ENCODE data around the gene NFIC. TPM values are rescaled to one million over a fixed set of nuclear protein-coding genes. Genes with fewer than 3 reads are reported as not detected.

NFIC gene
- total RNA-seq, 1 donor from 2014 or later, result 142 TPM

DNA sequence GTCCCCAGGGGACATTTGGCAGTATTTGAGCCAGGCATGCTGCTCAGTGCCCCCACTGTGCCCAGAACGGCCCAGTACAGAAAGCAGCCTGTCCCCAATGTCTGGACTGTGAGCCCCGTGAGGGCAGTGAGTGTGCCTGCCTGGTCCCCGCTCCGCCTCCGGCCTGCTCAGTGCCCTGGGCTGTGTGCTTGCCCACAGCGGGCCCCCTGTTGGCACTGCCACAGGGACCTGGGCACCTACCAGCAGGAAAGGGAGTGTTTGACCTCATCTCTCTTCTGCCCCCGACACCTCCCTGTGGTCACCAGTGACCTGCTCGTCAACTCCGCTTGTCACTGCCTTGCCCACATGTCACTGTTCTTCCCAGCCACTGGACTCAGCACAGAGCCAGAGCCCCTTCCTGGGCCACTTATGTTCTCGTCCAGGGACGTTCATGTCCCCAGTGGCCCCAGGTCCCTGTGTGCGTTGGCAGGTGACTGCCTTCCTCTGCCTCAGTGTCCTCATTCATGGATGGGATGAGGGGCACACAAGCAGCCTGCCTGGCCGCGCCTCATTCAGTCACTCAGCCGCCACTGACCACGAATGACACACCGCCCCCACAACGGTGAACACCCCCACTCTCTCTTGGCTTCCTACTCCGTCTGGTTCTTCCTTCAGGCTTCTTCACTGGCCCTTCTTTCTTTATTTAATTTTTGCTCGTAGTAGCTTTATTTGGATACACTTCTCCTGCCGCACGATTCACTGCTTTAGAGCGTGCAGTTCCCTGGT is 142.6 kb downstream of the NFIC start:
- Histone ChIP-seq H3K27me3 (no peaks in the 10 kb centered on the region), H3K36me3 (peaks cover 0 to 4% of the 10 kb centered on the region in 2 donors), H3K27ac (no peak overlapping the region), H3K4me3 (no peak overlapping the region), H3K4me1 (peaks cover 74% of the 10 kb centered on the region), H3K9me3 (no peaks in the 10 kb centered on the region)
- TF ChIP-seq POLR2A (IDR thresholded peaks at IDR 0.05) (no peak), POLR2AphosphoS5 (IDR thresholded peaks at IDR 0.05; ENCODE audit: insufficient read depth in 1 of 2, low read depth in 1 of 2) (no peak)
- TF ChIP-seq, protein P1, sequence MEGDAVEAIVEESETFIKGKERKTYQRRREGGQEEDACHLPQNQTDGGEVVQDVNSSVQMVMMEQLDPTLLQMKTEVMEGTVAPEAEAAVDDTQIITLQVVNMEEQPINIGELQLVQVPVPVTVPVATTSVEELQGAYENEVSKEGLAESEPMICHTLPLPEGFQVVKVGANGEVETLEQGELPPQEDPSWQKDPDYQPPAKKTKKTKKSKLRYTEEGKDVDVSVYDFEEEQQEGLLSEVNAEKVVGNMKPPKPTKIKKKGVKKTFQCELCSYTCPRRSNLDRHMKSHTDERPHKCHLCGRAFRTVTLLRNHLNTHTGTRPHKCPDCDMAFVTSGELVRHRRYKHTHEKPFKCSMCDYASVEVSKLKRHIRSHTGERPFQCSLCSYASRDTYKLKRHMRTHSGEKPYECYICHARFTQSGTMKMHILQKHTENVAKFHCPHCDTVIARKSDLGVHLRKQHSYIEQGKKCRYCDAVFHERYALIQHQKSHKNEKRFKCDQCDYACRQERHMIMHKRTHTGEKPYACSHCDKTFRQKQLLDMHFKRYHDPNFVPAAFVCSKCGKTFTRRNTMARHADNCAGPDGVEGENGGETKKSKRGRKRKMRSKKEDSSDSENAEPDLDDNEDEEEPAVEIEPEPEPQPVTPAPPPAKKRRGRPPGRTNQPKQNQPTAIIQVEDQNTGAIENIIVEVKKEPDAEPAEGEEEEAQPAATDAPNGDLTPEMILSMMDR (IDR thresholded peaks at IDR 0.05), result no peak
- no peak for DNase-seq (ENCODE audit: extremely low spot score in 2 of 2)
- intact Hi-C loops (cut with DNase I), result no loop called here

DNA sequence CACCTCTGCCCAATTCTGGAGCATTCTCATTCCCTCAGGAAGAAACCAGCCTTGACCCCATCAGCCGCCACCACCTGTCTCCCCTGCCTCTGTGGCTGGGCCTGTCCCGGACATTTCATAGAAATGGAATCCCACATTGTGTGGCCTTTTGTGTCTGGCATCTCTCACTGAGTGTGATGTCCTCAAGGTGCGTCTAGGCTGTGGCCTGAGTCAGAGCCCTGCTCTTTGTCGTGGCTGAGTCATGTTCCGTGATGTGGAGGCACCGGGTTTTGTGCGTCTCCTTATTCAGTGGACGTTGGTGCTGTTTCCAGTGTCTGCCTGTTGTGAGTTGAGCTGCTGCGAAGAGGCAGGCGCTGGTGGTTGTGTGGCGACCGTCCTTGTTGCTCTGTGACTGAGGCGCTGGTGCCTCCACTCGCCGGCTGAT is 143.2 kb downstream of the NFIC start:
- H3K27me3 ChIP-seq, result no peaks in the 10 kb centered on the region
- H3K27ac ChIP-seq, result no peak overlapping the region
- peaks cover 78% of the 10 kb centered on the region for H3K4me1 ChIP-seq
- H3K4me3 ChIP-seq, result no peak overlapping the region
- H3K36me3 ChIP-seq, result peaks cover 0 to 4% of the 10 kb centered on the region in 2 donors
- TF ChIP-seq POLR2AphosphoS5 (IDR thresholded peaks at IDR 0.05; ENCODE audit: insufficient read depth in 1 of 2, low read depth in 1 of 2), result peak in 1 of 2 donors; percentile 30
- TF ChIP-seq, protein P1 (IDR thresholded peaks at IDR 0.05), result no peak
- DNase-seq (ENCODE audit: extremely low spot score in 2 of 2), result no peak
- intact Hi-C loops (cut with DNase I), result no loop called here
- H3K9me3 ChIP-seq, result no peaks in the 10 kb centered on the region

DNA sequence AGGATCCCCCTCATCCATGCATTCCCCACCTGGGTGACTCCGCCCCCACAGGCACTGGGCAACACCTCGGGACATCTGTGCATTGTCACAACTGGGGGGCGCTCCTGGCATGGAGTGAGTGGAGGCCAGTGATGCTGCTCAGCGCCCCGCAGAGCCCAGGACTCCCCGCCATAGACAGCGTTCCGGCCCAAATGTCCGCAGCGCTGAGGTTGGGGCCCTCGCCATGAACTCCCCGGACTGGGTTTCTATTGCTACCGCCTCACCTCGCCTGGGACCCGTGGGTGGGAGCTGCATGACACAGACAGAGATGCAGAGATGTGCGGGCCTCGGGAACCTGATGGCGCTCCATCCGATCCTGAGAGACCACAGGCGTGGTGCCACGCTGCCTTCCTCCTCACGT is 144.3 kb downstream of the NFIC start:
- H3K27ac ChIP-seq, result no peak overlapping the region
- no peak overlapping the region for H3K4me3 ChIP-seq
- H3K27me3 ChIP-seq, result no peaks in the 10 kb centered on the region
- H3K4me1 ChIP-seq, result peaks cover 78% of the 10 kb centered on the region
- no peak for DNase-seq (ENCODE audit: extremely low spot score in 2 of 2)
- intact Hi-C loops (cut with DNase I), result no loop called here
- H3K36me3 ChIP-seq, result peaks cover 0 to 4% of the 10 kb centered on the region in 2 donors
- no peaks in the 10 kb centered on the region for H3K9me3 ChIP-seq
- TF ChIP-seq POLR2A (IDR thresholded peaks at IDR 0.05) (no peak), POLR2AphosphoS5 (IDR thresholded peaks at IDR 0.05; ENCODE audit: insufficient read depth in 1 of 2, low read depth in 1 of 2) (no peak)
- TF ChIP-seq, protein P1 (IDR thresholded peaks at IDR 0.05), result no peak

DNA sequence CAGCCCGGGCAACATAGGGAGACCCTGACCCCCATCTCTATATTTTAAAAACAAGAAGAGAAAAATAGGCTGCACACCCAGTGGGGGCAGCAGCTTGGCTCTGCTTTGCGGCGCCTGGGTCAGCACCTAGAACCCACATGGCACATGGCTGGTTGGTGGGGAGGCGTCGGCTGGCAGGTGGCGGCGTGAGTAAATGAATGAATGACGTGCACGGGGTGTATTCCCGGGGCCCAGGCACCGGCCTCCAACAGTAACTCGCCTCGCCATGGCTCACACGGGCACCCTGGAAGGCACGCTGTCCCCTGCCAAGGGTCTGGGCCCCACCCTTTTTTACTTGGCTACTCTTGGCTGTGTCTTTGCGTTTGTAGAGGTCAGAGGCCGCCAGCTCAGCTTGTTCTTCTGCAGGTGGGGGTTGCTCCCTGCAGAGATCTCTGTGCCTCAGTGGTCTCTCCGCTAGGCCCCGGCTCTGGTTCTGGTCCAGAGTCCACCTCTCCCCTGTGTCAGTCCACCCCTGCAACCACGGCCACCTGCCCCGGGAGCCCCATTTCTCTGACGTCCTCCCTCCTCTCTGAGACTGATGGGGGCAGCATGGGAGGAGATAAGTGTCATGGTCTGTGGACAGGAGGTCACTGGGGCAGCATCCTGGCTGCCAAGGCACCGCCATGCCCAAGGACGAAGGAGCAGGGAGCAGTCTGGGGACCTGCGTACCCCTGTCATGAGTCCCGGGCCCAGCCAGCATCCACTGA is 145.3 kb downstream of the NFIC start:
- DNase-seq (ENCODE audit: extremely low spot score in 2 of 2), result no peak
- H3K4me1 ChIP-seq, result peaks cover 86% of the 10 kb centered on the region
- no peak overlapping the region for H3K4me3 ChIP-seq
- intact Hi-C loops (cut with DNase I), result no loop called here
- H3K9me3 ChIP-seq, result no peaks in the 10 kb centered on the region
- TF ChIP-seq, protein P1 (IDR thresholded peaks at IDR 0.05), result no peak
- no peak for TF ChIP-seq POLR2AphosphoS5 (IDR thresholded peaks at IDR 0.05; ENCODE audit: insufficient read depth in 1 of 2, low read depth in 1 of 2)
- TF ChIP-seq POLR2A (IDR thresholded peaks at IDR 0.05), result no peak
- H3K36me3 ChIP-seq, result peaks cover 0 to 4% of the 10 kb centered on the region in 2 donors
- no peak overlapping the region for H3K27ac ChIP-seq
- H3K27me3 ChIP-seq, result no peaks in the 10 kb centered on the region
